Keratinocyte (primary cell): ENCODE measurements around the gene VEZT. TPM values are rescaled to one million over a fixed set of nuclear protein-coding genes. Genes with fewer than 3 reads are reported as not detected.

Experiments used
- DNase-seq: peaks from one replicate; pipeline ENCODE4 v3.0.0-alpha.2; 2011; ENCODE audit warnings: low read depth, missing footprints, low spot score
- FAIRE-seq: peaks from 2 replicates; lab custom pipeline; 2011; peaks lifted over from hg19 to GRCh38; lab: Jason Lieb, UNC
- H2AFZ ChIP-seq: 2 replicates; pipeline ENCODE4 v1.6.0; 2012; ENCODE audit warnings: low read length, control low read depth, inconsistent platforms; ENCODE audit not compliant: control insufficient read depth
- H3K27ac ChIP-seq: 2 replicates; pipeline ENCODE4 v1.5.1; 2011; ENCODE audit warnings: low read length; ENCODE audit not compliant: control insufficient read depth, insufficient read depth
- H3K27me3 ChIP-seq: 3 replicates; pipeline ENCODE4 v1.6.0; 2011; ENCODE audit warnings: low read length; ENCODE audit not compliant: control insufficient read depth, insufficient read depth; ENCODE audit errors: extremely low read depth
- H3K36me3 ChIP-seq, 2 experiments: 2 replicates in 1 of 2; 3 replicates in 1 of 2; pipeline ENCODE4 v1.5.1; 2011; ENCODE audit warnings: low read length in 2 of 2, mild to moderate bottlenecking in 1 of 2; ENCODE audit not compliant: control insufficient read depth in 2 of 2, insufficient read depth in 2 of 2; ENCODE audit errors: extremely low read depth in 1 of 2
- H3K4me1 ChIP-seq: 3 replicates; pipeline ENCODE4 v1.5.1; 2011; ENCODE audit warnings: low read length; ENCODE audit not compliant: control insufficient read depth, insufficient read depth; ENCODE audit errors: extremely low read depth
- H3K4me2 ChIP-seq: 3 replicates; pipeline ENCODE4 v1.6.0; 2011; ENCODE audit warnings: low read depth, low read length; ENCODE audit not compliant: control insufficient read depth, insufficient read depth; ENCODE audit errors: extremely low read depth
- H3K4me3 ChIP-seq, 3 experiments: fragments of 200-600 bp in 1 of 3; sonication (generic) in 1 of 3; 2 replicates in 2 of 3; 3 replicates in 1 of 3; pipeline ENCODE4 v1.5.1; 2011 to 2016; ENCODE audit warnings: low read length in 3 of 3, mild to moderate bottlenecking in 3 of 3, control low read depth in 2 of 3, inconsistent platforms in 1 of 3, low read depth in 1 of 3, mixed read lengths in 1 of 3, mixed run types in 1 of 3, moderate library complexity in 1 of 3; ENCODE audit not compliant: control insufficient read depth in 2 of 3, insufficient read depth in 2 of 3; ENCODE audit errors: extremely low read depth in 1 of 3
- H3K79me2 ChIP-seq: 2 replicates; pipeline ENCODE4 v1.6.0; 2012; ENCODE audit warnings: low read length; ENCODE audit not compliant: control insufficient read depth, insufficient read depth
- H3K9ac ChIP-seq: 3 replicates; pipeline ENCODE4 v1.6.0; 2011; ENCODE audit warnings: low read length; ENCODE audit not compliant: control insufficient read depth, insufficient read depth; ENCODE audit errors: extremely low read depth
- H3K9me1 ChIP-seq: 3 replicates; pipeline ENCODE4 v1.6.0; 2011; ENCODE audit warnings: low read length; ENCODE audit not compliant: control insufficient read depth, insufficient read depth; ENCODE audit errors: extremely low read depth
- H3K9me3 ChIP-seq: 2 replicates; pipeline ENCODE4 v1.5.1; 2012; ENCODE audit warnings: low read depth, low read length; ENCODE audit not compliant: control insufficient read depth
- H4K20me1 ChIP-seq: 3 replicates; pipeline ENCODE4 v1.6.0; 2011; ENCODE audit warnings: low read length; ENCODE audit not compliant: control insufficient read depth, insufficient read depth; ENCODE audit errors: extremely low read depth
- CTCF ChIP-seq, 3 experiments: IDR thresholded peaks in 1 of 3; conservative IDR thresholded peaks in 1 of 3; optimal IDR thresholded peaks in 1 of 3; 2 replicates in 2 of 3; 3 replicates in 1 of 3; pipeline versions ENCODE3 to v1.5.1; 2011; ENCODE audit warnings: low read length in 3 of 3, mild to moderate bottlenecking in 3 of 3, moderate library complexity in 2 of 3, control low read depth in 1 of 3, inconsistent platforms in 1 of 3; ENCODE audit not compliant: insufficient read depth in 2 of 3; ENCODE audit errors: extremely low read depth in 1 of 3
- EZH2 ChIP-seq: IDR thresholded peaks from one replicate; pipeline ENCODE4 v1.6.1; 2012; ENCODE audit warnings: inconsistent platforms, mild to moderate bottlenecking, low read length, moderate library complexity
- dilution Hi-C: fragments of 300-500 bp; cut with MboI; formaldehyde crosslinking; loops from one replicate; pipeline ENCODE4 v1.7.0; 2020; ENCODE audit warnings: low sequenced_read_pairs; ENCODE audit not compliant: extremely low pct_ligation_motif_present
- polyA plus RNA-seq, 5 experiments: library from polyadenylated mRNA; depleted of rRNA in 3 of 5; stranded (reverse) in 3 of 5; stranded (forward) in 1 of 5; unstranded in 1 of 5; fragments of >200 nt; gene quantifications; 1 replicate in 1 of 5; 2 replicates in 3 of 5; 3 replicates in 1 of 5; pipeline versions ENCODE4 v1.2.1 to v1.2.3, GENCODE V29; 2011 to 2012; ENCODE audit warnings: missing spikeins in 2 of 5, low read depth in 1 of 5, low replicate concordance in 1 of 5

Gene VEZT
- polyA plus RNA-seq, 1 donor (not counting 4 experiments of a cell fraction or from before 2014, with no cell fraction given), result 169 TPM

DNA sequence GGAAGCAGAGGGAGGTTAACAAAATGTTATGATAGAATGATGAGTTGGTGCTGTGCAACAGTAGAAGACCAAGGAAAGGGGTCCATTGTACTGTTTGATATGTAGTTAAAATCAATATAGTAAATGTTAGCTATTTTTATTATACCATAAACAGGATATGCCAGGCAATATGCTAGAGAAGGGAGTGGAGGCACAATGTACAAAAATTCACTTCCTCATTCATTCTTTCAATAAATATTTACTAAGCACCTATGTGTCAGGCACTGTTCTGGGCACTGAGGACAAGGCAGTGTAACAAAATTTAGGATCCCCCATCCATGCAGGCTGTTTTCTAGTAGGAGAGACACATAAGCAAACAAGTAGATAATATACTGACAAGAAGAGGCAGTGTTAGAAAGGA, 25.3 kb upstream of the VEZT start:
- Histone ChIP-seq H3K9ac (no peak overlapping the region), H2AFZ (no peak overlapping the region), H4K20me1 (no peaks in the 10 kb centered on the region), H3K4me2 (no peak overlapping the region), H3K4me3 (no peak overlapping the region), H3K27ac (no peak overlapping the region), H3K9me1 (no peaks in the 10 kb centered on the region), H3K79me2 (peaks cover 88% of the 10 kb centered on the region), H3K36me3 (peaks cover 6 to 12% of the 10 kb centered on the region in 2 experiments), H3K27me3 (no peaks in the 10 kb centered on the region), H3K9me3 (no peaks in the 10 kb centered on the region), H3K4me1 (no peaks in the 10 kb centered on the region)
- TF ChIP-seq CTCF (optimal IDR thresholded peaks at IDR 0.05 in 1 of 3, IDR thresholded peaks at IDR 0.05 in 1 of 3, conservative IDR thresholded peaks at IDR 0.05 in 1 of 3; ENCODE audit: extremely low read depth in 1 of 3, insufficient read depth in 2 of 3, low read length in 3 of 3) (no peak), EZH2 (no peak)
- no peak for FAIRE-seq
- DNase-seq, result no peak
- dilution Hi-C loops, result no loop called here

GRCh38 chr12:95193139-95193538, 24.5 kb upstream of the VEZT start:
- Histone ChIP-seq H3K79me2 (peaks cover 88% of the 10 kb centered on the region), H3K9ac (no peak overlapping the region), H3K9me1 (no peaks in the 10 kb centered on the region), H3K4me1 (peaks cover 2% of the 10 kb centered on the region), H3K4me2 (no peak overlapping the region), H3K9me3 (no peaks in the 10 kb centered on the region), H3K27me3 (no peaks in the 10 kb centered on the region), H4K20me1 (no peaks in the 10 kb centered on the region), H2AFZ (no peak overlapping the region), H3K27ac (no peak overlapping the region), H3K36me3 (peaks cover 5 to 11% of the 10 kb centered on the region in 2 experiments), H3K4me3 (no peak overlapping the region)
- dilution Hi-C loops, result no loop called here
- TF ChIP-seq EZH2 (no peak), CTCF (optimal IDR thresholded peaks at IDR 0.05 in 1 of 3, IDR thresholded peaks at IDR 0.05 in 1 of 3, conservative IDR thresholded peaks at IDR 0.05 in 1 of 3; ENCODE audit: extremely low read depth in 1 of 3, insufficient read depth in 2 of 3, low read length in 3 of 3) (no peak)
- DNase-seq, result no peak
- no peak for FAIRE-seq
